HuH-7 (cell line): ENCODE results near the gene ITFG2.
"Not testable (repeated sequence)": the region's sequence is repeated elsewhere in the genome, so short reads cannot be mapped to it uniquely, and the experiment has no call there.

ENCODE experiments used
- DNase-seq: peaks from one replicate; pipeline ENCODE4 v3.0.0; 2011; ENCODE audit warnings: low spot score

The ITFG2 gene

GRCh38 chr12:2863402-2863801, 50.9 kb downstream of the ITFG2 start:
- DNase-seq: not testable (repeated sequence)

GRCh38 chr12:2864198-2864597, 51.7 kb downstream of the ITFG2 start:
- DNase-seq: no peak

GRCh38 chr12:2868986-2869632, 56.6 kb downstream of the ITFG2 start:
- DNase-seq: not testable (repeated sequence)
